ENCODE data around the gene INHA.

The INHA gene

GRCh38 chr2:219575566-219576504, 3.7 kb downstream of the INHA start:
- DNase-seq, result no peak

DNA sequence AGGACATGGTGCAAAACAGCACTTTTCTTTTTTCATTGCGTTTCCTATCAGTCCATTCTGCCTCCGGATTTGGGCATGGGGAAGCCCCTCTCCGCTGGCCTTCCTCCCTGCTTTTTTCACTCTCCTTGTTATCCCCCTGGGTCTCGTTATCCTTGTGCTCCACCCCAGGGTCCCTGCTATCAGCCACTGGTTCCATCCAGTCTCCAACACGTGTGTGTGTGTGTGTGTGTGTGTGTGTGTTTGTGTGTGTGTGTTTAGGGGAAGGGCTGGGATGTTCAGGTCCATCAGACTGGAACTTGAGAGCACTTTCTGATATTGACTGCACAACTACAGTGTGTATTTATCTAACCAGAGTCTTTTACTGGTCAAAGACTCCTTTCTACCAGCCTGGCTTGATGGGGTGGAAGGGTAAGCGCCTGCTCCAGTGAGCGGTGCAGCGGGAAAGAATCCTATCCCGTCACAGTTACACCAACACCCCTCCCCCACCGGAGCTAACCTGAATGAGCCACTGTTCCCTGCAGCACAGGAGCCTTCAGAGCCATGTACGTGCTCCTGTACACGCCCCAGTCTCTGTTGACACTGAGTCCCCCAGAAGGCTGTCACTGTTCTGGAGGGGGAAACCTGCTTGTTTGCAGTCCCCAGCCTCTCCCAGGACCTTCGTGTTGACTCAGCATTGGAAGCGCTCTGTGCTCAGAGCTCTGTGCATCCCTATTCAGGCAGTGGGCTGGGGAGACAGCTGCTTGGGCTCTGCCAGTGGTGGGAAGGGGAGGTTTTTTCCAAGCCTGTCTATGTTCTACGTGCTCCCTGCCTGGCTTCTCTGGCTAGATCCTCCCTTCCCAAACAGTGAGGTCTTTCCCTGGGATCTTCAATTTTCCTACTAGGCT, 4.6 kb downstream of the INHA start:
- peak; percentile 92 for DNase-seq

- DNase-seq, result no peak
Observed at GRCh38 chr2:219578811-219579613, 6.9 kb downstream of the INHA start.

DNA sequence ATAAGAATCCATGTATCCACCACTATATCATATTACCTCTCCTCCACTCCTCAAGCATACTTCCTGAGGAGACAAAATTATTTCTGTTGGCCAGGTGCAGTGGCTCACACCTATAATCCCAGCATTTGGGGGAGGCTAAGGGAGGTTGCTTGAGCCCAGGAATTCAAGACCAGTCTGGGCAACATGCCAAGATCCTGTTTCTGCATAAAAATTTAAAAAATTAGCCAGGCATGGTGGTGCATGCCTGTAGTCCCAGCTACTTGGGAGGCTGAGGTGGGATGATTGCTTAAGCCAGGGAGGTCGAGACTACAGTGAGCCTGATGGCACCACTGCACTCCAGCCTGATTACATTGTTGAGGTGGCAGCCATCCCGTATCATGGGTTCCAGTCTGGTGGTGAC, 9.2 kb downstream of the INHA start:
- DNase-seq, result no peak

- no peak for DNase-seq
Observed at GRCh38 chr2:219591091-219591490, 19.0 kb downstream of the INHA start.

DNA sequence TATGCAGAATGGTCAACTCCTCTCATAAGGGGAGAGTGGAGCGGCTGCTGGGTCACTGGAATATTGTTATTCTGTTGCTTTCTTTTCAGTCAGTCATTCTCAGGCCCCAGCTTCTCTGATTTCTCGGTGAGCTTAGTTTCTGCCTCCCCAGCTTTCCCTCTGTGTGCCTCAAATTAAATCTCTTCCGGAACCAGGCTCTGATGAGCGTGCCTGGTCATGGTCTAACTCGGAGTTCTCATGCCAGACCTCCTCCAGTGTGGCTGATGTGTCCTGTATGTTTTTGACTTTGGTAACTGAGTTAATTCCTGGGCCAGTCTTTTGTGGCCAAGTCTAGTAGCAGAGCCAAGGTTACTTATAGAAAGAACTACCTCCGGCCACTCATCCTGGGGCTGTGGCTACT, 20.6 kb downstream of the INHA start:
- no peak for DNase-seq

- no peak for DNase-seq
Observed at GRCh38 chr2:219593154-219593553, 21.0 kb downstream of the INHA start.

GRCh38 chr2:219595256-219595655, 23.1 kb downstream of the INHA start:
- no peak for DNase-seq

- no peak for DNase-seq
Observed at GRCh38 chr2:219596954-219597551, 24.9 kb downstream of the INHA start.

GRCh38 chr2:219597552-219598307, 25.6 kb downstream of the INHA start, which contains the start of gene STK11IP:
Gene STK11IP, plus strand, starts transcription at chr2:219597857. Its CDS starts 263 bp downstream, at chr2:219598120.
- peak; percentile 93 for DNase-seq

GRCh38 chr2:219598308-219599078, 26.4 kb downstream of the INHA start:
- DNase-seq, result peak; percentile 17

DNA sequence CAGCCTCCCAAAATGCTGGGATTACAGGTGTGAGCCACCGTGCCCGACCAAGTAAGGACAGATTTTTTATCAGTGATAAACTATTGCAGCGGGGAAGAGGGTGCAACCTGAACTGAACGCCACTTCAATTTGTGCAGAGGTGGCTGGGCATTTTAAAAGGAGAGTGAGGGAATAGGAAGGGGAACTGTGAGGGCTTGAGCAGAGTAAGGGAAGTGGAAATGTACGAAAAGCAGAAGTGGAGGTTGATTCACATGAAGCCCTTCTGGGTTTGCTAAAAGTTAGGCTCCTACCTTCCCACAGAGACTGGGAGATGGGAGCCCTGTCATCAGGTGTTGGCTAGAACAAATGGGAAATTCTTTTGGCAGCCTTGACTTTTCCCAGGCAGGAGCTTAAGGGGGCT, 31.7 kb downstream of the INHA start:
- DNase-seq, result no peak

GRCh38 chr2:219605607-219605954, 33.5 kb downstream of the INHA start:
- DNase-seq, result no peak

GRCh38 chr2:219607931-219608330, 35.8 kb downstream of the INHA start:
- DNase-seq, result no peak

DNA sequence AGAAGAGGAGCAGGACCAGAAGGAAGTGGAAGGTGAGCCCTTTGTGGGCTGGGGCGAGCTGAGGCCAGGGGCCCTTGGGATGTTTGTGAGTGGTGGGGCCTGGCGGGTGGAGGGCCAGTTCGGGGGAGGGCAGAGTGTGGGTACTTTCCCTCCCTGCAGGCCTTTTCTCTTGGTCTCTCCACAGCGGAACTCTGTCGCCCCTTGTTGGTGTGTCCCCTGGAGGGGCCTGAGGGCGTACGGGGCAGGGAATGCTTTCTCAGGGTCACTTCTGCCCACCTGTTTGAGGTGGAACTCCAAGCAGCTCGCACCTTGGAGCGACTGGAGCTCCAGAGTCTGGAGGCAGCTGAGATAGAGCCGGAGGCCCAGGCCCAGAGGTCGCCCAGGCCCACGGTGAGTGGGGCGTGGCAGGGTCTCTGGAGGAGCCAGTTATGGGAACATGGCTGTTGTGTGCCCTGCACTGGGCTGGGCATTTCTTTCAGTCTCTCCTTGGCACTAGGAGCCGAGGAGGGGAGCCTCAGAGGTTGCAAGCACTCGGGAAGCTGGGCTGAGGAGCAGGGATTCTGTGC, 36.4 kb downstream of the INHA start:
- no peak for DNase-seq

GRCh38 chr2:219609149-219609750, 37.1 kb downstream of the INHA start:
- no peak for DNase-seq

- DNase-seq, result no peak
Observed at GRCh38 chr2:219611306-219611705, 39.2 kb downstream of the INHA start.

DNA sequence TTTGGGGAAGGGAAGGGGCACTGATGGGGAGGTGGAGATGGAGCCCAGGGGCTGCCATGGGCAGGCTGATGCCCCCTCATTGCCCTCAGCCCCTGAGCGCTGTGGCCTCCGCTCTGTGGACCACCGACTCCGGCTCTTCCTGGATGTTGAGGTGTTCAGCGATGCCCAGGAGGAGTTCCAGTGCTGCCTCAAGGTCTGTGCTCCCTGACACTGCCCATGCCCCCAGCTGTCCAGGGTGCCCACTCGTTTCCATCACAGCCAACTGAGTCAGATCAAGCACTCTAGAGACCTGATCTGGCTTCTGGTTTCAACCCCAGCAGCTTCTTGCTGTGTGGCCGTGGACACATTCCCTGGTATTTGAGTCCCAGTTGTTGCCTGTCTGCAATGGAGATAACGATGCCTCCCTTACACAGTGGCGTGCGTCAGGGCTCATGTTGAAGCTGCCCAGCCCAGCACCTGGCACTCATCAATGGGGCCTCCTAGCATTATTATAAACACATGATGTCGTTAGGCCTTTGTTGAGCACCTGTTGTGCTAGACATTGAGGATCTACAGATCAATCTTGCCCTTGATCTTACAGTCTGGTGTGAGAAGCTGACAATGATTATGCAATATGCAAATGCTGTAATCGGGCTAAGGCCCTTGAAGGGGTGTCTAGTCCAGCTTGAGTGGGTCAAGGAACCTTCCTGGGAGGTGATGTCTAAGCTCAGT, 39.9 kb downstream of the INHA start:
- no peak for DNase-seq

- no peak for DNase-seq
Observed at GRCh38 chr2:219612577-219613286, 40.6 kb downstream of the INHA start.
